GM18508 (cell line): ENCODE measurements around the gene OR4K15.
"Not testable (repeated sequence)": the region's sequence is repeated elsewhere in the genome, so short reads cannot be mapped to it uniquely, and the experiment has no call there.

Source experiments
- ATAC-seq: cut with Tn5 transposase; IDR thresholded peaks from one replicate; pipeline ENCODE4 v1.9.1; 2021; ENCODE audit warnings: moderate number of reproducible peaks; ENCODE audit not compliant: insufficient read depth, unreplicated experiment

Gene OR4K15, protein sequence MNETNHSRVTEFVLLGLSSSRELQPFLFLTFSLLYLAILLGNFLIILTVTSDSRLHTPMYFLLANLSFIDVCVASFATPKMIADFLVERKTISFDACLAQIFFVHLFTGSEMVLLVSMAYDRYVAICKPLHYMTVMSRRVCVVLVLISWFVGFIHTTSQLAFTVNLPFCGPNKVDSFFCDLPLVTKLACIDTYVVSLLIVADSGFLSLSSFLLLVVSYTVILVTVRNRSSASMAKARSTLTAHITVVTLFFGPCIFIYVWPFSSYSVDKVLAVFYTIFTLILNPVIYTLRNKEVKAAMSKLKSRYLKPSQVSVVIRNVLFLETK

GRCh38 chr14:19975291-19975690 is at the start of gene OR4K15:
Gene OR4K15 (plus strand): TSS chr14:19975591. CDS start chr14:19975591, 0 bp downstream.
- no peak for ATAC-seq

DNA sequence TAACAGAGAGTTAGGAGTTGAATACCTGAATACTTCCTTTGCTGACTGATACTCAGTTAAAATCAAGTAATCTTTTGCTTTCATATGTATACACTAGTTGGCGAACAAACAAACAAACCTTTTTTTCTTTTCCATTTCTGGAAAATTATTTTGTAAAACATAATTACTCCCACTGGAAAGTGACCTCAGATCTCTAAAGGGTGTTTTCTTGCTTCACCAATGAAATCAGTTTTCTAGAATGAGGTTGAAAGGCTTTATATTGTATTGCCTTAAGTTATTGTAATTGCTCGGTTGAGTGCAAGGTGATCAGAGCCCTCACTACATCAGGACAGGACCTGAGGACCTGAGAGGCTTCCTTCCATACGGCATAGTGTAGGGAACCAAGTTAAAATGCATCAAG is 44.8 kb upstream of the OR4K15 start, which contains the start of gene OR4K1:
Gene OR4K1 (plus strand): TSS at position 301 of the 400 bp plus-strand sequence. CDS start 4,750 bp downstream, outside the sequence.
- ATAC-seq, result no peak

DNA sequence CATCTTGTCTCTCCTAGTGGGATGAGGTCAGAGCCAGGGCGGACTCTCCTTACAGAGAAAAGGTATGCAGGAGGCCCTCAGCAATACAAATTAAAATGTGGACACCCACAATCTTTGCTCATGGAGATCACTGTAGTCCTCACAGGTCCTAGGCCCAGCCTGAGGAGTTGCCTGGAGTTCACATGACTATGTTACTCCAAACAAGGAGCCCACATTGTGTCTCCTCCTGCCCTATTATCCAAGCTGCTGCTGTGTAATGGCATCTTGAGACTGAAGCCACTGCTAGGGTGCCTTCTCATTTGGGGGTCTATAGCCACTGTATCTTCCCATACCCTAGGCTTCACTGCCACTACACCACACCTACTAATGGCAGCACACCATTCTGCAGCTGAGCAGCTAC is 33.7 kb upstream of the OR4K15 start:
- no peak for ATAC-seq

DNA sequence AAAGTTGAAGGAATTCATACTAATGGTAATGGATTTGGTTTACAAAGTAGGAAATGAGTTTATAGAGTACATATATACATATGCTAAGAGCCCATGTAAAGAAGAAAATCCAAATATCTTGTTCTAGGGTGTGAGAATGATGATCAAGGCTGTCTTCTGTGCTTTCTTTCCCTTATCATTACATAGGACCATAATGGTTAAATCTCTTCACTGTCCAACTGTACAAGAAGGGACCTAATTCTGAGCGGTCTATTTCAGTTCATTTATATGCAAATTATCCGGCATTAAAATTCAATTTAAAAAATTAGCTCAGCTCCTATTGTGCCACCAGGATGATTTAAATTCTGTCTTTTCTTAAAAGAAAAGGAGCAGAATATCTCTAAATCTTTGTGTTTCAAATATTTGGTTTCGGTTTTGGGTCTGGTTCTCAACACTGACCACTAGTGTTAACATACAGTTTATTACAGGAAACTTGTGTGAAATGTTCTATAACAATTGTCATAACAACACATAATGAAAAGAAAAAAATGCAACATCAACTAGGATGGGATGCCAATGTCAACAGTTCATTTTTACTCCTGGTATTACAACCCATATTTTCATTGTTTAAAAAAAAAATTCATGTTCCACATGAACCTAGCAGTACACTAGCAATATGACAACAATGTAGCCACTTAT is 27.8 kb upstream of the OR4K15 start:
- ATAC-seq, result no peak

GRCh38 chr14:19949218-19949617 is 26.2 kb upstream of the OR4K15 start:
- ATAC-seq, result no peak

GRCh38 chr14:19969735-19970134 is 5.7 kb upstream of the OR4K15 start:
- not testable (repeated sequence) for ATAC-seq

DNA sequence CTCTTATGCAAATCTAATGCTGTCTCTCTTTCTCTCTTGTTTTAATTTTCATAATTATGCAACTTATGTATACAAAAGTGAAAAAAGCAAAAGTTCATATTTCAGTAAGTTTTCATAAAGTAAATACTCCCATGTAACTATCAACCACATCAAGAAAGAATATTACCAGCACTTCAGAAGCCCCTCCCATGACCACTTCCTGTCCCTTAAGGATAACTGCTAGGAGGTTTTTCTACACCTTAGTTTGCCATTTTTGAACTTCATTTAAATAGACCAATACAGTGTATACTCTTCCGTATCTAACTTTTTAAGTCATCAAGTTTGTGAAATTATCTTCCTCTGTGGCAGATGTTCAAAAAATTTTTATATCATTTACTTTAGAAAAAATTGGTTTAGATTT is 547 bp upstream of the OR4K15 start:
- no peak for ATAC-seq

- no peak for ATAC-seq
Observed at GRCh38 chr14:19993438-19993837, 18.0 kb downstream of the OR4K15 start.

DNA sequence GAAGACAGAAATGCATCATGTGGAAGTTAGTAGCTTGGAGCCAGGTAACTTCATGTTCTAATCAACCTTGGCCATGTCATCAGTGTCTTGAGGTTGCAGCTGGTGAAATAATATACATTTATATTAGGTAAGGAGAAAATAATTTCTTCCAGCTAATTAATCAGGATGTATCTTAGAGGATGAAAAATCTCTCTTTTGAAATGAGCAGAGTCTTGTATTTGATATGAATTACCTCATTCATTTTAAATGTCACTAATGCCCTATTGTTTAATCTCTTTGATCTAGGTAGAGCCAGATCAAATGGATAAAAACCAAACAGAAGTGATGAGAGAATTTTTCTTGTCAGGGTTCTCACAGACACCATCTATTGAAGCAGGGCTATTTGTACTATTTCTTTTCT is 26.5 kb downstream of the OR4K15 start, which contains the start of gene OR4Q2:
Gene OR4Q2 (plus strand): TSS at position 301 of the 400 bp plus-strand sequence.
- no peak for ATAC-seq

GRCh38 chr14:20002319-20002718 is 26.9 kb downstream of the OR4K15 start:
- ATAC-seq, result no peak

DNA sequence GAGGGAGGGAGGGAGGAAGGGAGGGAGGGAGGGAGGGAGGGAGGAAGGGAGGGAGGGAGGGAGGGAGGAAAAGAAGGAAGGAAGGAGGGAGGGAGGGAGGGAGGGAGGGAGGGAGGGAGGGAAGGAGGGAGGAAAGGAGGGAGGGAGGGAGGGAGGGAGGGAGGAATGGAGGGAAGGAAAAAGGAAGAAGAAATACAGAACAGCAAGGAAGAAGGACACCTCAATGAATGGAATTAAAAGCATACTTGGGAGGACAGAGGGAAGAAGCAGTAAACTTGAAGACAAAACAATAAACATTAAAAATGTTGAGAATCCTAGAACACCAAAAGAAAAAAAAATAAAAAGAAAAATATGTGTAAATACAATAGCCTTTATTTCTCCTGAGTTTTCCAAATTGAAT is 32.8 kb downstream of the OR4K15 start:
- ATAC-seq, result no peak

DNA sequence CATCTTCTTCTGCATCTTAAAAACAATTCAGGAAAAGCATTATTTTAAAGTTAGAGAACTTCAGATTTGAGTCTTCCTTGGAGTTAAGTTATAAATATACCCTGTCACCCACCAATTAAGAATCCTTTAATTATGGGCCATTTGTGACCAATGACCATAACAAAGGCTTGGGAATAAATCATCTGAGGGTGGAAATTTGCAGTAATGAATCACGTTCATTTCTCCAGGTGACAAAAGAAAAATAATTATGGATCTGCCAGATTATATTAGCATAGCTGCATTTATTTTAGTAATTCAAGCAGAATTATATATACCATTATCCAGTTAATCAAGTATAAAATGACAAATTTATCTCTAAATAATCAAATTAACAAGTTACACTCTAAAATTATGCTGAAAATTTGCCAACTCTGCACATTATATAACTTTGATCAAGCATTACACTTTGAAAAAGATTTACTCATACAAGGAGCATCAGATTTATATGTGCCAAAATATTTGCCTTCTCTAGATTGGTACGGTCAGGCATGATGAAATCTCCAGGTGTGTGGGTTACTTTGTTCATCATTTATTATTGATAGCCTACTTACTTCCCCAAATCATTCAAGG is 44.0 kb downstream of the OR4K15 start, which contains the start of gene OR4K14:
Gene OR4K14 (minus strand): TSS at position 51 of the 609 bp plus-strand sequence. CDS start 4,114 bp downstream, outside the sequence.
- ATAC-seq, result no peak
